Measurements from ENCODE around the gene CSTF3.

DNA sequence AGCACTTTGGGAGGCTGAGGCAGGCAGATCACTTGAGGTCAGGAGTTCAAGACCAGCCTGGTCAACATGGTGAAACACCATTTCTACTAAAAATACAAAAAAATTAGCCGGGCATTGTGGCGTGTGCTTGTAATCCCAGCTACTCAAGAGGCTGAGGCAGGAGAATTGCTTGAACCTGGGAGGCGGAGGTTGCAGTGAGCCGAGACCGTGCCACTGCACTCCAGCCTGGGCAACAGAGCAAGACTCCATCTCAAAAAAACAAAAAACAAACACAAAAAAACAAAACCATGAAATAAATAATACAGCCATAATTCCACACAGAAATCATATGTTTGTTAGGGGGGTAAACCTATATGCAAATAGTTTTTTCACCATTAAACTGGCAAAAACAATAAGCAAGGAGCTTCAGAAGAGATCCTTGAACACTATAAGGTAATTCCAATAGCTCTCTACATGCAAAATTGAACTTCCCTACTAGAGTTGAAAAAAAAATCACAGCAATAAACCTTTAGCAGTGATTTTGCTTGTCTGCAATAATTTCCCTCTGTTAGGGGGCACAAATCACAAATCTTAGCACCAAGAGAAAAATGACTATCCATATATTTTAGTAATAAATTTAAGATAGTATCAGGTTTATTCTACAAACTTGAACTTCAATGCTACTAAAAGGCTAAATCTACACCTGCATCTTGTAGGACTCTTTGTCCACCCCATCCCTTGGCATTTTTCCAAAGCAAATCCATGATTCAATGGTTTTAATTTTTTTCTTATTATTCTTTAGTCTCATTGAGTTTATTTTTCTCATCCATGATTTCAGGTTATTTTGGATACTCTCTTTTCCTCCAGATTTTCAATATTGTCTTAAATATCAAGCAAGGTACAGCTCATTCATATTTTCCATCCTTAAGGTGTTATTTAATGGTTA lies 3.9 kb downstream of the CSTF3 start:
- no peak for TF ChIP-seq POLR2AphosphoS5 (IDR thresholded peaks at IDR 0.05)
- TF ChIP-seq, protein P1, sequence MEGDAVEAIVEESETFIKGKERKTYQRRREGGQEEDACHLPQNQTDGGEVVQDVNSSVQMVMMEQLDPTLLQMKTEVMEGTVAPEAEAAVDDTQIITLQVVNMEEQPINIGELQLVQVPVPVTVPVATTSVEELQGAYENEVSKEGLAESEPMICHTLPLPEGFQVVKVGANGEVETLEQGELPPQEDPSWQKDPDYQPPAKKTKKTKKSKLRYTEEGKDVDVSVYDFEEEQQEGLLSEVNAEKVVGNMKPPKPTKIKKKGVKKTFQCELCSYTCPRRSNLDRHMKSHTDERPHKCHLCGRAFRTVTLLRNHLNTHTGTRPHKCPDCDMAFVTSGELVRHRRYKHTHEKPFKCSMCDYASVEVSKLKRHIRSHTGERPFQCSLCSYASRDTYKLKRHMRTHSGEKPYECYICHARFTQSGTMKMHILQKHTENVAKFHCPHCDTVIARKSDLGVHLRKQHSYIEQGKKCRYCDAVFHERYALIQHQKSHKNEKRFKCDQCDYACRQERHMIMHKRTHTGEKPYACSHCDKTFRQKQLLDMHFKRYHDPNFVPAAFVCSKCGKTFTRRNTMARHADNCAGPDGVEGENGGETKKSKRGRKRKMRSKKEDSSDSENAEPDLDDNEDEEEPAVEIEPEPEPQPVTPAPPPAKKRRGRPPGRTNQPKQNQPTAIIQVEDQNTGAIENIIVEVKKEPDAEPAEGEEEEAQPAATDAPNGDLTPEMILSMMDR (IDR thresholded peaks at IDR 0.05) = no peak

All from upper lobe of left lung (tissue), 4 donors.